Activated naive CD4-positive, alpha-beta T cell (primary cell): Measurements from ENCODE around the gene ZCCHC8.

Source experiments
- DNase-seq, 4 experiments: peaks; one replicate each; lab custom pipeline; 2025; lab: John Stamatoyannopoulos, UW

The ZCCHC8 gene

GRCh38 chr12:122427403-122427802 is 73.3 kb downstream of the ZCCHC8 start:
- no peak for DNase-seq

GRCh38 chr12:122423258-122424165 is 77.2 kb downstream of the ZCCHC8 start:
- no peak for DNase-seq

- DNase-seq: no peak
Measured at GRCh38 chr12:122422730-122423257, 77.9 kb downstream of the ZCCHC8 start.

GRCh38 chr12:122421821-122422729 is 78.7 kb downstream of the ZCCHC8 start, which contains the start of gene CLIP1:
Gene CLIP1, minus strand, starts transcription at chr12:122422669. Its CDS starts 42,217 bp downstream, at chr12:122380452.
- DNase-seq: peak; percentile 11 to 56 (median 29)
